Measurements from ENCODE around the gene ZNF107. TPM values are rescaled to one million over a fixed set of nuclear protein-coding genes. Genes with fewer than 3 reads are reported as not detected.

The ZNF107 gene
- total and polyA plus RNA-seq, 12 donors = 2.3 to 16.5 (median 10.0) TPM

GRCh38 chr7:64621656-64622055, 44.3 kb upstream of the ZNF107 start:
- WGBS, 4 donors = 58 to 79% (median 71%) methylated on average over 2 of the region's 2 CpGs
- TF ChIP-seq POLR2A (IDR thresholded peaks at IDR 0.05) = no peak
- no peak for TF ChIP-seq CTCF (IDR thresholded peaks at IDR 0.05)
- no peaks in the 10 kb centered on the region for H3K36me3 ChIP-seq (replicated peaks in 1 of 2)
- H3K27ac ChIP-seq = no peak overlapping the region
- intact Hi-C loops (cut with DNase I) = no loop called here
- peaks cover 0 to 6% (median 0%) of the 10 kb centered on the region in 3 donors for H3K9me3 ChIP-seq (replicated peaks in 1 of 3)
- no peak overlapping the region for H3K4me3 ChIP-seq
- H3K4me1 ChIP-seq (replicated peaks in 1 of 2) = no peaks in the 10 kb centered on the region
- DNase-seq = no peak
- no peaks in the 10 kb centered on the region for H3K27me3 ChIP-seq

- Histone ChIP-seq H3K36me3 (replicated peaks in 1 of 2) (no peaks in the 10 kb centered on the region), H3K4me3 (no peak overlapping the region), H3K27ac (no peak overlapping the region), H3K27me3 (no peaks in the 10 kb centered on the region), H3K9me3 (replicated peaks in 1 of 3) (no peaks in the 10 kb centered on the region), H3K4me1 (replicated peaks in 1 of 2) (no peaks in the 10 kb centered on the region)
- intact Hi-C loops (cut with DNase I) = no loop called here
- no peak for TF ChIP-seq POLR2A (IDR thresholded peaks at IDR 0.05)
- peak; percentile 55 to 83 (median 66) for TF ChIP-seq CTCF (IDR thresholded peaks at IDR 0.05)
- no peak for DNase-seq
- WGBS, 4 donors = 18 to 27% (median 24%) methylated on average over 12 of the region's 12 CpGs
These were observed 40.5 kb upstream of the ZNF107 start for GRCh38 chr7:64625114-64626082.

GRCh38 chr7:64626083-64626469, 39.9 kb upstream of the ZNF107 start:
- H3K9me3 ChIP-seq (replicated peaks in 1 of 3) = no peaks in the 10 kb centered on the region
- DNase-seq = no peak
- H3K4me1 ChIP-seq (replicated peaks in 1 of 2) = no peaks in the 10 kb centered on the region
- H3K36me3 ChIP-seq (replicated peaks in 1 of 2) = no peaks in the 10 kb centered on the region
- TF ChIP-seq CTCF (IDR thresholded peaks at IDR 0.05) = no peak
- TF ChIP-seq POLR2A (IDR thresholded peaks at IDR 0.05) = no peak
- H3K27me3 ChIP-seq = no peaks in the 10 kb centered on the region
- no peak overlapping the region for H3K4me3 ChIP-seq
- H3K27ac ChIP-seq = no peak overlapping the region
- 52 to 66% (median 59%) methylated on average over 5 of the region's 5 CpGs for WGBS, 4 donors
- intact Hi-C loops (cut with DNase I) = no loop called here

- no peak for TF ChIP-seq POLR2A (IDR thresholded peaks at IDR 0.05)
- 39 to 70% (median 58%) methylated on average over 2 of the region's 2 CpGs for WGBS, 4 donors
- Histone ChIP-seq H3K36me3 (replicated peaks in 1 of 2) (no peaks in the 10 kb centered on the region), H3K27me3 (no peaks in the 10 kb centered on the region), H3K9me3 (replicated peaks in 1 of 3) (no peaks in the 10 kb centered on the region), H3K4me1 (replicated peaks in 1 of 2) (no peaks in the 10 kb centered on the region), H3K4me3 (no peak overlapping the region), H3K27ac (no peak overlapping the region)
- intact Hi-C loops (cut with DNase I) = no loop called here
- DNase-seq = no peak
These were observed 39.4 kb upstream of the ZNF107 start for GRCh38 chr7:64626557-64626956.

- H3K27me3 ChIP-seq = no peaks in the 10 kb centered on the region
- no peaks in the 10 kb centered on the region for H3K36me3 ChIP-seq (replicated peaks in 1 of 2)
- no peak for TF ChIP-seq POLR2A (IDR thresholded peaks at IDR 0.05)
- TF ChIP-seq CTCF (IDR thresholded peaks at IDR 0.05) = no peak
- H3K4me3 ChIP-seq = no peak overlapping the region
- no peaks in the 10 kb centered on the region for H3K9me3 ChIP-seq (replicated peaks in 1 of 3)
- no peak overlapping the region for H3K27ac ChIP-seq
- no peaks in the 10 kb centered on the region for H3K4me1 ChIP-seq (replicated peaks in 1 of 2)
- DNase-seq = no peak
- intact Hi-C loops (cut with DNase I) = no loop called here
These were observed 37.7 kb upstream of the ZNF107 start for GRCh38 chr7:64628192-64628591.

Measured in adrenal gland (tissue), 12 donors.